ENCODE measurements around the gene PTPRC.

The PTPRC gene

GRCh38 chr1:198674009-198674408, 35.2 kb downstream of the PTPRC start:
- peak overlapping the region; percentile 100 for H3K27ac ChIP-seq (ENCODE audit: low read depth, low read length, poor library complexity, severe bottlenecking)

GRCh38 chr1:198676253-198676652, 37.4 kb downstream of the PTPRC start:
- peaks cover 100% of the 10 kb centered on the region for H3K4me1 ChIP-seq (ENCODE audit: insufficient read depth, low read length, severe bottlenecking)
- H3K79me2 ChIP-seq (ENCODE audit: insufficient read depth, low read length): peaks cover 51% of the 10 kb centered on the region
- H3K9ac ChIP-seq (ENCODE audit: low read length): peak overlapping the region; percentile 66; the same call in 1 of the 2 replicates
- no peaks in the 10 kb centered on the region for H4K20me1 ChIP-seq (ENCODE audit: insufficient read depth, low read length)
- no peak overlapping the region for H2AFZ ChIP-seq (ENCODE audit: low read length)
- no peak for TF ChIP-seq CTCF (IDR thresholded peaks at IDR 0.05; ENCODE audit: low read length)
- TF ChIP-seq EZH2 (IDR thresholded peaks at IDR 0.05; ENCODE audit: borderline replicate concordance, low read length): no peak
- H3K4me2 ChIP-seq (ENCODE audit: low read length): peak overlapping the region; percentile 72
- peaks cover 40% of the 10 kb centered on the region for H3K36me3 ChIP-seq (ENCODE audit: insufficient read depth, low read length)
- H3K27me3 ChIP-seq (ENCODE audit: insufficient read depth, low read length): no peaks in the 10 kb centered on the region
- H3F3A ChIP-seq (ENCODE audit: insufficient read depth, low read length): peaks cover 5% of the 10 kb centered on the region
- no peaks in the 10 kb centered on the region for H3K9me2 ChIP-seq (ENCODE audit: low read depth, low read length)
- H3K4me3 ChIP-seq (ENCODE audit: low read depth, low read length, poor library complexity, severe bottlenecking): peak overlapping the region; percentile 25
- no peaks in the 10 kb centered on the region for H3K9me3 ChIP-seq (ENCODE audit: low read length)
- H3K27ac ChIP-seq (ENCODE audit: low read depth, low read length, poor library complexity, severe bottlenecking): peak overlapping the region; percentile 100

More at GRCh38 chr1:198674009-198674408, 35.2 kb downstream of the PTPRC start:
- Histone ChIP-seq H3K4me2 (ENCODE audit: low read length) (no peak overlapping the region; the same call in 1 of the 2 replicates), H3K9me2 (ENCODE audit: low read depth, low read length) (no peaks in the 10 kb centered on the region), H3K9me3 (ENCODE audit: low read length) (no peaks in the 10 kb centered on the region), H2AFZ (ENCODE audit: low read length) (no peak overlapping the region), H3K9ac (ENCODE audit: low read length) (no peak overlapping the region), H4K20me1 (ENCODE audit: insufficient read depth, low read length) (no peaks in the 10 kb centered on the region), H3F3A (ENCODE audit: insufficient read depth, low read length) (no peaks in the 10 kb centered on the region; the same call in none of the 2 replicates), H3K4me3 (ENCODE audit: low read depth, low read length, poor library complexity, severe bottlenecking) (no peak overlapping the region), H3K36me3 (ENCODE audit: insufficient read depth, low read length) (peaks cover 48% of the 10 kb centered on the region), H3K27me3 (ENCODE audit: insufficient read depth, low read length) (no peaks in the 10 kb centered on the region), H3K79me2 (ENCODE audit: insufficient read depth, low read length) (peaks cover 68% of the 10 kb centered on the region), H3K4me1 (ENCODE audit: insufficient read depth, low read length, severe bottlenecking) (peaks cover 99% of the 10 kb centered on the region)
- TF ChIP-seq CTCF (IDR thresholded peaks at IDR 0.05; ENCODE audit: low read length) (no peak), EZH2 (IDR thresholded peaks at IDR 0.05; ENCODE audit: borderline replicate concordance, low read length) (no peak)

- H3K9ac ChIP-seq (ENCODE audit: low read length): peak overlapping the region; percentile 66; the same call in 1 of the 2 replicates
- no peaks in the 10 kb centered on the region for H3K27me3 ChIP-seq (ENCODE audit: insufficient read depth, low read length)
- H3K4me1 ChIP-seq (ENCODE audit: insufficient read depth, low read length, severe bottlenecking): peaks cover 100% of the 10 kb centered on the region
- no peak overlapping the region for H3K4me3 ChIP-seq (ENCODE audit: low read depth, low read length, poor library complexity, severe bottlenecking)
- H3K9me2 ChIP-seq (ENCODE audit: low read depth, low read length): no peaks in the 10 kb centered on the region
- TF ChIP-seq EZH2 (IDR thresholded peaks at IDR 0.05; ENCODE audit: borderline replicate concordance, low read length): no peak
- TF ChIP-seq CTCF (IDR thresholded peaks at IDR 0.05; ENCODE audit: low read length): no peak
- no peaks in the 10 kb centered on the region for H3K9me3 ChIP-seq (ENCODE audit: low read length)
- peaks cover 32% of the 10 kb centered on the region for H3K36me3 ChIP-seq (ENCODE audit: insufficient read depth, low read length)
- H3K4me2 ChIP-seq (ENCODE audit: low read length): peak overlapping the region; percentile 72
- no peak overlapping the region for H2AFZ ChIP-seq (ENCODE audit: low read length)
- H4K20me1 ChIP-seq (ENCODE audit: insufficient read depth, low read length): no peaks in the 10 kb centered on the region
- peaks cover 43% of the 10 kb centered on the region for H3K79me2 ChIP-seq (ENCODE audit: insufficient read depth, low read length)
- peak overlapping the region; percentile 100 for H3K27ac ChIP-seq (ENCODE audit: low read depth, low read length, poor library complexity, severe bottlenecking)
- H3F3A ChIP-seq (ENCODE audit: insufficient read depth, low read length): peaks cover 6% of the 10 kb centered on the region
Measured at GRCh38 chr1:198677027-198677426, 38.2 kb downstream of the PTPRC start.

All from OCI-LY1 (cell line).